ENCODE results near the gene ZBTB38. TPM values are rescaled to one million over a fixed set of nuclear protein-coding genes. Genes with fewer than 3 reads are reported as not detected.
A peak's percentile ranks its signal among the peaks of the same experiment; 100 is the strongest.

ZBTB38 gene
- total RNA-seq, result 25.8 and 27.0 TPM in 2 replicates
- long read RNA-seq, transcript ZBTB38-211 (3 exons, 644 nt), result major isoform, 27 of 59 reads
- long read RNA-seq, partial matches to known transcripts, result 7 of 59 reads
- long read RNA-seq, other reads (novel, unspliced or antisense), result 21 of 59 reads

GRCh38 chr3:141368062-141368924, at the start of gene ZBTB38:
Gene ZBTB38, plus strand, starts transcription at chr3:141368504. Its CDS starts 73,885 bp downstream, at chr3:141442389.
- Mint-ChIP-seq H3K27ac (peak within 1 kb of the TSS; percentile 99), H3K36me3 (ENCODE audit: insufficient read depth) (peaks cover 1% of the 10 kb centered on the region), H3K4me3 (ENCODE audit: low read depth) (peak within 1 kb of the TSS; percentile 57), H3K4me1 (ENCODE audit: low read depth) (peaks cover 34% of the 10 kb centered on the region), H3K27me3 (no peaks in the 10 kb centered on the region), H3K9me3 (ENCODE audit: low read depth) (no peaks in the 10 kb centered on the region)
- DNase-seq (ENCODE audit: low spot score, unreplicated experiment), result peak; percentile 54
- TF ChIP-seq CTCF (IDR thresholded peaks at IDR 0.05; ENCODE audit: unreplicated experiment), result no peak

- no peak for TF ChIP-seq CTCF (IDR thresholded peaks at IDR 0.05; ENCODE audit: unreplicated experiment)
- Mint-ChIP-seq H3K36me3 (ENCODE audit: insufficient read depth) (peaks cover 10% of the 10 kb centered on the region), H3K9me3 (ENCODE audit: low read depth) (peaks cover 21% of the 10 kb centered on the region), H3K27me3 (no peaks in the 10 kb centered on the region), H3K4me3 (ENCODE audit: low read depth) (no peak overlapping the region), H3K4me1 (ENCODE audit: low read depth) (peaks cover 26% of the 10 kb centered on the region), H3K27ac (no peak overlapping the region)
- DNase-seq (ENCODE audit: low spot score, unreplicated experiment), result no peak
These were observed 47.8 kb upstream of the ZBTB38 start for GRCh38 chr3:141320399-141321108.

- Mint-ChIP-seq H3K27ac (no peak overlapping the region), H3K9me3 (ENCODE audit: low read depth) (peaks cover 21% of the 10 kb centered on the region), H3K36me3 (ENCODE audit: insufficient read depth) (peaks cover 10% of the 10 kb centered on the region), H3K4me1 (ENCODE audit: low read depth) (peaks cover 31% of the 10 kb centered on the region), H3K27me3 (no peaks in the 10 kb centered on the region), H3K4me3 (ENCODE audit: low read depth) (no peak overlapping the region)
- TF ChIP-seq CTCF (IDR thresholded peaks at IDR 0.05; ENCODE audit: unreplicated experiment), result no peak
- DNase-seq (ENCODE audit: low spot score, unreplicated experiment), result no peak
These were observed 47.2 kb upstream of the ZBTB38 start for GRCh38 chr3:141321109-141321497.

- peaks cover 53% of the 10 kb centered on the region for H3K4me1 Mint-ChIP-seq (ENCODE audit: low read depth)
- peaks cover 12% of the 10 kb centered on the region for H3K27me3 Mint-ChIP-seq
- peaks cover 8% of the 10 kb centered on the region for H3K36me3 Mint-ChIP-seq (ENCODE audit: insufficient read depth)
- DNase-seq (ENCODE audit: low spot score, unreplicated experiment), result no peak
- TF ChIP-seq CTCF (IDR thresholded peaks at IDR 0.05; ENCODE audit: unreplicated experiment), result no peak
- H3K9me3 Mint-ChIP-seq (ENCODE audit: low read depth), result peaks cover 15% of the 10 kb centered on the region
- H3K4me3 Mint-ChIP-seq (ENCODE audit: low read depth), result peak overlapping the region; percentile 10
- peak overlapping the region; percentile 77 for H3K27ac Mint-ChIP-seq
These were observed 44.2 kb upstream of the ZBTB38 start for GRCh38 chr3:141323936-141324704.

GRCh38 chr3:141326123-141326522, 42.2 kb upstream of the ZBTB38 start:
- Mint-ChIP-seq H3K4me3 (ENCODE audit: low read depth) (peak overlapping the region; percentile 13), H3K36me3 (ENCODE audit: insufficient read depth) (no peaks in the 10 kb centered on the region), H3K4me1 (ENCODE audit: low read depth) (peaks cover 55% of the 10 kb centered on the region), H3K27ac (peak overlapping the region; percentile 82), H3K27me3 (peaks cover 18% of the 10 kb centered on the region), H3K9me3 (ENCODE audit: low read depth) (no peaks in the 10 kb centered on the region)
- no peak for TF ChIP-seq CTCF (IDR thresholded peaks at IDR 0.05; ENCODE audit: unreplicated experiment)
- no peak for DNase-seq (ENCODE audit: low spot score, unreplicated experiment)

Measured in progenitor cell of endocrine pancreas (in vitro differentiated cells).